Subcutaneous adipose tissue (tissue), 4 donors: ENCODE measurements around the gene CHD6. TPM values are rescaled to one million over a fixed set of nuclear protein-coding genes. Genes with fewer than 3 reads are reported as not detected.

Experiments
- total RNA-seq, 4 donors: library from RNA; depleted of rRNA; stranded (reverse); fragments of >200 nt; gene quantifications; one replicate each; pipeline ENCODE4 v1.1.0, GENCODE V29; 2016
- TF ChIP-seq, protein P1 (sequence below): fragments of 450-650 bp; IDR thresholded peaks from one replicate; pipeline ENCODE4 v1.5.1; 2016; ENCODE audit warnings: low read depth, mild to moderate bottlenecking, control low read depth, antibody characterized with exemption, moderate library complexity

CHD6 gene, protein sequence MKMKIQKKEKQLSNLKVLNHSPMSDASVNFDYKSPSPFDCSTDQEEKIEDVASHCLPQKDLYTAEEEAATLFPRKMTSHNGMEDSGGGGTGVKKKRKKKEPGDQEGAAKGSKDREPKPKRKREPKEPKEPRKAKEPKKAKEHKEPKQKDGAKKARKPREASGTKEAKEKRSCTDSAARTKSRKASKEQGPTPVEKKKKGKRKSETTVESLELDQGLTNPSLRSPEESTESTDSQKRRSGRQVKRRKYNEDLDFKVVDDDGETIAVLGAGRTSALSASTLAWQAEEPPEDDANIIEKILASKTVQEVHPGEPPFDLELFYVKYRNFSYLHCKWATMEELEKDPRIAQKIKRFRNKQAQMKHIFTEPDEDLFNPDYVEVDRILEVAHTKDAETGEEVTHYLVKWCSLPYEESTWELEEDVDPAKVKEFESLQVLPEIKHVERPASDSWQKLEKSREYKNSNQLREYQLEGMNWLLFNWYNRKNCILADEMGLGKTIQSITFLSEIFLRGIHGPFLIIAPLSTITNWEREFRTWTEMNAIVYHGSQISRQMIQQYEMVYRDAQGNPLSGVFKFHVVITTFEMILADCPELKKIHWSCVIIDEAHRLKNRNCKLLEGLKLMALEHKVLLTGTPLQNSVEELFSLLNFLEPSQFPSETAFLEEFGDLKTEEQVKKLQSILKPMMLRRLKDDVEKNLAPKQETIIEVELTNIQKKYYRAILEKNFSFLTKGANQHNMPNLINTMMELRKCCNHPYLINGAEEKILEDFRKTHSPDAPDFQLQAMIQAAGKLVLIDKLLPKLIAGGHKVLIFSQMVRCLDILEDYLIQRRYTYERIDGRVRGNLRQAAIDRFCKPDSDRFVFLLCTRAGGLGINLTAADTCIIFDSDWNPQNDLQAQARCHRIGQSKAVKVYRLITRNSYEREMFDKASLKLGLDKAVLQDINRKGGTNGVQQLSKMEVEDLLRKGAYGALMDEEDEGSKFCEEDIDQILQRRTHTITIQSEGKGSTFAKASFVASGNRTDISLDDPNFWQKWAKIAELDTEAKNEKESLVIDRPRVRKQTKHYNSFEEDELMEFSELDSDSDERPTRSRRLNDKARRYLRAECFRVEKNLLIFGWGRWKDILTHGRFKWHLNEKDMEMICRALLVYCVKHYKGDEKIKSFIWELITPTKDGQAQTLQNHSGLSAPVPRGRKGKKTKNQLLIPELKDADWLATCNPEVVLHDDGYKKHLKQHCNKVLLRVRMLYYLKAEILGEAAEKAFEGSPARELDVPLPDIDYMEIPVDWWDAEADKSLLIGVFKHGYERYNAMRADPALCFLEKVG (N-terminal part only)
- total RNA-seq: 10 to 100 TPM; 31.5 to 47.4 (median 37.9) TPM

DNA sequence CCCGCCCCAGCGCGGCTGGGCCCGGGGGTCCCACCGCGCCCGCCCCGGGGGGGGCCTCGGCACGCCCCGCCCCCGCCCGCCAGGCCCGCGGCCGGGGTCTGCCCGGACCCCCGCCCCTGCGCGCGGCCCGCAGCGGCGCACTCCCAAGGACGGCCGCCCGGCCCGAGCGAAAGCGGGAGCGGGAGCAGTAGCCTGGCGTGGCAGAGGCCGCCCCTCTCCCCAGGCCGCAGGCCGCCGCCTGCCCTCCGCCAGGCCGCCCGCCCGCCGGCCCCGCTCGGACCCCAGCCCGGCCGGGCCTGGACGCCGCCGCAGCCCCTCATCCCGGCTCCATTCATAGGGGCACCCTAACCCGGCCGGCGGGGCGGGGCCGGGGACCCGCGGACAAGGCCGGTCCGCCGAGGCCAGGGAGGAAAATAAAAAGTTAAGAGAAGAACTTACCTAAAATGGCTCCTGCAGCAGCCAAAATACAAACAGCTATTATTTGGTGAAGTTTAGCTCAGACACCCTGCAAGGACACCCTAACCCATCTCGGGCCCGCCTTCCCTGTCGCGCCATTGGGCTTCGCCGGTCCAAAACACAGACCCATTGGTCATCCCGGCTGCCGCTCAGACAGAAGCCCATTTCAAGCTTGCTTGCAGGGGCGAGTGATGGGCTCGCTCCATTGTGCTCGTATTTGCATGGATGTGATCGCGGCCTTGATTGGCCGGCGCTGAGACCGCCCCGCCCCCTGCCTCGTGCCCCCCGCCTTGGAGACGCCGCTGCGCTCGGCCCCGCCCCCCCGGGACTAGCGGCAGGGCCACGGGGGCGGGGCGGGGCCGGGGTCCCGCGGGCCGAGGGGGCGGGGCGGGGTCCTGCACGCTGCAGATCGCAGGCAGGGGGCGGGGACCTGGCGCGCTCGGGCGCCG, at the start of gene CHD6:
Gene CHD6 (minus strand): TSS at position 476 of the 905 bp plus-strand sequence. CDS start 67,040 bp downstream, outside the sequence.
- TF ChIP-seq, protein P1, sequence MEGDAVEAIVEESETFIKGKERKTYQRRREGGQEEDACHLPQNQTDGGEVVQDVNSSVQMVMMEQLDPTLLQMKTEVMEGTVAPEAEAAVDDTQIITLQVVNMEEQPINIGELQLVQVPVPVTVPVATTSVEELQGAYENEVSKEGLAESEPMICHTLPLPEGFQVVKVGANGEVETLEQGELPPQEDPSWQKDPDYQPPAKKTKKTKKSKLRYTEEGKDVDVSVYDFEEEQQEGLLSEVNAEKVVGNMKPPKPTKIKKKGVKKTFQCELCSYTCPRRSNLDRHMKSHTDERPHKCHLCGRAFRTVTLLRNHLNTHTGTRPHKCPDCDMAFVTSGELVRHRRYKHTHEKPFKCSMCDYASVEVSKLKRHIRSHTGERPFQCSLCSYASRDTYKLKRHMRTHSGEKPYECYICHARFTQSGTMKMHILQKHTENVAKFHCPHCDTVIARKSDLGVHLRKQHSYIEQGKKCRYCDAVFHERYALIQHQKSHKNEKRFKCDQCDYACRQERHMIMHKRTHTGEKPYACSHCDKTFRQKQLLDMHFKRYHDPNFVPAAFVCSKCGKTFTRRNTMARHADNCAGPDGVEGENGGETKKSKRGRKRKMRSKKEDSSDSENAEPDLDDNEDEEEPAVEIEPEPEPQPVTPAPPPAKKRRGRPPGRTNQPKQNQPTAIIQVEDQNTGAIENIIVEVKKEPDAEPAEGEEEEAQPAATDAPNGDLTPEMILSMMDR: no peak

DNA sequence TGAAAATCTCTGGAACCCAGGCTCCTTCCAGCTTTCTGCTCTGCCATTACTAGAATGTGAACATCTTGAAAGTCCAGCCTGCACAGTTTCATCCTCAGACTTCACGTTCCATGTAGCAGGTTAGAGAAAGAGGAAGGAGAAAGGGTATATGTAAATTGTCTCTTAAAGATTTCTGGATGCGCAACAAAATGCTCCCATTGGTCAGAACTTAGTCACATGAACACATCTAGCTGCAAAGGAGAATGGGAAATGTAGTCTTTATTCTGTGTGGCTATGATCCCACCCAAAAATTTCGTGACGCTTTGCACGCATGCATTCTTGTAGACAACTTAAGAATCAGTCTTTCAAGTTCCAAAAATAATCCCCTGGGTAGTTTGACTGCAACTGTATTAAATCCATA, 46.4 kb upstream of the CHD6 start:
- TF ChIP-seq, protein P1: no peak

GRCh38 chr20:41657655-41658054, 39.5 kb upstream of the CHD6 start:
- TF ChIP-seq, protein P1: no peak

GRCh38 chr20:41655962-41656618, 37.9 kb upstream of the CHD6 start:
- TF ChIP-seq, protein P1: no peak

GRCh38 chr20:41654884-41655283, 36.7 kb upstream of the CHD6 start:
- TF ChIP-seq, protein P1: no peak

DNA sequence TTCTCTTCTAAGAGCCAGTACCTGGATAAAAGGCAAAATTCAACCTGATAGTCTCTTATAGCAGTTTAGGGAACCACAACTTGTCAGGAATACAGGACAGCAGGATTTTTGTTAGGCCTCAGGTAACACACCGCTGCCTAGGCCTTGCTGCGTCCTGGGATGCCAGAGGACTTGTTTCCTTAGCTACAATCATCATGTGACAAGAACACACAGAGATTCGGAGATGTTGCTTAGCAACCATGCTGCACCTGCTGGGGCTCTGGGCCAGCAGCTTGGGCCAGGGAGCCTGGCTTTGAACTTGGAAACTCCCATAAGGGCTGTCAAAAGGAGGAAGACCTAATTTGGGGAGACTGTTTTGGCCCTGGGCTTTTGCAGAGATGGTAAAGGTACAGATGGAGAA, 36.1 kb upstream of the CHD6 start:
- TF ChIP-seq, protein P1: no peak
